Thyroid gland (tissue), 4 donors: ENCODE results near the gene TRABD2B.

ENCODE experiments used
- CTCF ChIP-seq, 6 experiments: fragments of 200-600 bp in 3 of 6; fragments of 450-650 bp in 3 of 6; sonication (generic) in 3 of 6; IDR thresholded peaks; one replicate each; pipeline ENCODE4 v1.5.1; 2016 to 2019; ENCODE audit warnings: antibody characterized with exemption in 6 of 6, mild to moderate bottlenecking in 2 of 6, inconsistent platforms in 1 of 6, moderate library complexity in 1 of 6
- POLR2A ChIP-seq, 2 donors: fragments of 450-650 bp; IDR thresholded peaks; one replicate each; pipeline ENCODE4 v1.6.1; 2017; ENCODE audit warnings: antibody characterized with exemption in 2 of 2, mild to moderate bottlenecking in 2 of 2, moderate library complexity in 1 of 2

- TF ChIP-seq CTCF (IDR thresholded peaks at IDR 0.05) (no peak), POLR2A (IDR thresholded peaks at IDR 0.05) (no peak)
These were observed 96.1 kb downstream of the TRABD2B start for GRCh38 chr1:47901001-47901575.
